NCI-H187 treated with DMSO at 0.1 percent for 48 hours (cell line): Measurements from ENCODE around the gene PIGQ.

Experiments used
- DNase-seq: peaks from one replicate; lab custom pipeline; 2025; lab: John Stamatoyannopoulos, UW

PIGQ gene

GRCh38 chr16:569445-570254, at the start of gene PIGQ:
TSS of gene PIGQ (plus strand) at chr16:569968. CDS start at chr16:574075, 4,107 bp downstream.
- no peak for DNase-seq

GRCh38 chr16:520847-521246, 48.9 kb upstream of the PIGQ start:
- no peak for DNase-seq

GRCh38 chr16:521381-522210, 48.2 kb upstream of the PIGQ start:
- DNase-seq, result no peak

- no peak for DNase-seq
Observed at GRCh38 chr16:522320-523096, 47.3 kb upstream of the PIGQ start.

- DNase-seq, result no peak
Observed at GRCh38 chr16:523097-523741, 46.5 kb upstream of the PIGQ start.

- DNase-seq, result no peak
Observed at GRCh38 chr16:524274-525040, 45.3 kb upstream of the PIGQ start.

- DNase-seq, result no peak
Observed at GRCh38 chr16:525123-525519, 44.6 kb upstream of the PIGQ start.

GRCh38 chr16:525520-526180, 44.1 kb upstream of the PIGQ start:
- no peak for DNase-seq

GRCh38 chr16:526181-527014, 43.4 kb upstream of the PIGQ start:
- DNase-seq, result no peak

- DNase-seq, result peak; percentile 67
Observed at GRCh38 chr16:527015-527903, 42.5 kb upstream of the PIGQ start, which contains the start of gene CAPN15. TSS of gene CAPN15 (plus strand) at chr16:527712. CDS start at chr16:546839, 19,127 bp downstream.

- DNase-seq, result no peak
Observed at GRCh38 chr16:528111-529011, 41.4 kb upstream of the PIGQ start.

- DNase-seq, result no peak
Observed at GRCh38 chr16:529012-529575, 40.7 kb upstream of the PIGQ start.

- DNase-seq, result no peak
Observed at GRCh38 chr16:530111-530817, 39.5 kb upstream of the PIGQ start.

- no peak for DNase-seq
Observed at GRCh38 chr16:531494-532125, 38.2 kb upstream of the PIGQ start.

- DNase-seq, result no peak
Observed at GRCh38 chr16:533391-534123, 36.2 kb upstream of the PIGQ start.
